Measurements from ENCODE around the gene RTN4R.

Gene RTN4R

GRCh38 chr22:20199413-20199842 is 68.7 kb downstream of the RTN4R start:
- no peak for DNase-seq (ENCODE audit: low read depth)

- no peak for DNase-seq (ENCODE audit: low read depth)
Measured at GRCh38 chr22:20198557-20199319, 69.4 kb downstream of the RTN4R start.

- no peak for DNase-seq (ENCODE audit: low read depth)
Measured at GRCh38 chr22:20197407-20198030, 70.6 kb downstream of the RTN4R start.

GRCh38 chr22:20196094-20196842 is 71.8 kb downstream of the RTN4R start:
- DNase-seq (ENCODE audit: low read depth) = no peak

- no peak for DNase-seq (ENCODE audit: low read depth)
Measured at GRCh38 chr22:20194681-20195593, 73.2 kb downstream of the RTN4R start.

- no peak for DNase-seq (ENCODE audit: low read depth)
Measured at GRCh38 chr22:20193761-20194494, 74.2 kb downstream of the RTN4R start.

- no peak for DNase-seq (ENCODE audit: low read depth)
Measured at GRCh38 chr22:20192972-20193760, 75.0 kb downstream of the RTN4R start.

GRCh38 chr22:20192293-20192971 is 75.7 kb downstream of the RTN4R start:
- DNase-seq (ENCODE audit: low read depth) = no peak

- DNase-seq (ENCODE audit: low read depth) = no peak
Measured at GRCh38 chr22:20191803-20192202, 76.3 kb downstream of the RTN4R start.
